ENCODE results near the gene PCBP3.
"Not testable (repeated sequence)": the region's sequence is repeated elsewhere in the genome, so short reads cannot be mapped to it uniquely, and the experiment has no call there.

The PCBP3 gene

GRCh38 chr21:45634511-45635183 is 8.9 kb upstream of the PCBP3 start:
- in situ Hi-C loops (cut with HindIII; ENCODE audit: low sequenced_read_pairs): no loop called here

GRCh38 chr21:45635271-45636151 is 8.0 kb upstream of the PCBP3 start:
- in situ Hi-C loops (cut with HindIII; ENCODE audit: low sequenced_read_pairs): no loop called here

- in situ Hi-C loops (cut with HindIII; ENCODE audit: low sequenced_read_pairs): no loop called here
These were observed 7.1 kb upstream of the PCBP3 start for GRCh38 chr21:45636459-45636858.

GRCh38 chr21:45636951-45637646 is 6.4 kb upstream of the PCBP3 start:
- in situ Hi-C loops (cut with HindIII; ENCODE audit: low sequenced_read_pairs): no loop called here

- in situ Hi-C loops (cut with HindIII; ENCODE audit: low sequenced_read_pairs): no loop called here
These were observed 5.6 kb upstream of the PCBP3 start for GRCh38 chr21:45637883-45638282.

- in situ Hi-C loops (cut with HindIII; ENCODE audit: low sequenced_read_pairs): no loop called here
These were observed 4.8 kb upstream of the PCBP3 start for GRCh38 chr21:45638707-45639106.

GRCh38 chr21:45639206-45640000 is 4.1 kb upstream of the PCBP3 start:
- in situ Hi-C loops (cut with HindIII; ENCODE audit: low sequenced_read_pairs): no loop called here

GRCh38 chr21:45640001-45640887 is 3.3 kb upstream of the PCBP3 start:
- in situ Hi-C loops (cut with HindIII; ENCODE audit: low sequenced_read_pairs): no loop called here

- in situ Hi-C loops (cut with HindIII; ENCODE audit: low sequenced_read_pairs): no loop called here
These were observed 2.5 kb upstream of the PCBP3 start for GRCh38 chr21:45640888-45641479.

GRCh38 chr21:45641480-45642035 is 2.0 kb upstream of the PCBP3 start:
- in situ Hi-C loops (cut with HindIII; ENCODE audit: low sequenced_read_pairs): no loop called here

GRCh38 chr21:45642122-45642813 is 1.3 kb upstream of the PCBP3 start:
- in situ Hi-C loops (cut with HindIII; ENCODE audit: low sequenced_read_pairs): no loop called here

GRCh38 chr21:45644041-45644906 is 749 bp downstream of the PCBP3 start:
- in situ Hi-C loops (cut with HindIII; ENCODE audit: low sequenced_read_pairs): no loop called here

- in situ Hi-C loops (cut with HindIII; ENCODE audit: low sequenced_read_pairs): no loop called here
These were observed 8.4 kb downstream of the PCBP3 start for GRCh38 chr21:45651921-45652320.

- in situ Hi-C loops (cut with HindIII; ENCODE audit: low sequenced_read_pairs): no loop called here
These were observed 11.6 kb downstream of the PCBP3 start for GRCh38 chr21:45655124-45655523.

GRCh38 chr21:45656114-45656513 is 12.6 kb downstream of the PCBP3 start:
- in situ Hi-C loops (cut with HindIII; ENCODE audit: low sequenced_read_pairs): not testable (repeated sequence)

GRCh38 chr21:45661913-45662622 is 18.5 kb downstream of the PCBP3 start:
- in situ Hi-C loops (cut with HindIII; ENCODE audit: low sequenced_read_pairs): not testable (repeated sequence)

All from endothelial cell of hepatic sinusoid (primary cell).